H9 (cell line): ENCODE data around the gene NPTX1. TPM values are rescaled to one million over a fixed set of nuclear protein-coding genes. Genes with fewer than 3 reads are reported as not detected.

Experiments
- DNase-seq: peaks from one replicate; pipeline ENCODE4 v3.0.0-alpha.2; 2017
- H2AFZ ChIP-seq: one replicate; pipeline ENCODE4 v1.6.1; 2013; ENCODE audit warnings: mild to moderate bottlenecking, low read length, control low read depth, moderate library complexity
- H2AK5ac ChIP-seq: 2 replicates; pipeline ENCODE4 v1.6.1; 2013; ENCODE audit warnings: low read length, control low read depth, mixed read lengths; ENCODE audit not compliant: insufficient read length
- H2BK120ac ChIP-seq: one replicate; pipeline ENCODE4 v1.6.1; 2013; ENCODE audit warnings: low read depth, mild to moderate bottlenecking, low read length, control low read depth, inconsistent platforms; ENCODE audit not compliant: poor library complexity, severe bottlenecking
- H2BK12ac ChIP-seq: 2 replicates; pipeline ENCODE4 v1.6.1; 2013; ENCODE audit warnings: low read length, control low read depth, mixed read lengths, low read depth; ENCODE audit not compliant: insufficient read length
- H2BK15ac ChIP-seq: 2 replicates; pipeline ENCODE4 v1.6.1; 2013; ENCODE audit warnings: low read depth, low read length, control low read depth
- H2BK20ac ChIP-seq: one replicate; pipeline ENCODE4 v1.6.1; 2013; ENCODE audit warnings: low read depth, mild to moderate bottlenecking, low read length, control low read depth, inconsistent platforms; ENCODE audit not compliant: poor library complexity, severe bottlenecking
- H2BK5ac ChIP-seq: 2 replicates; pipeline ENCODE4 v1.6.1; 2013; ENCODE audit warnings: low read length, control low read depth, mixed read lengths; ENCODE audit not compliant: insufficient read length
- H3K14ac ChIP-seq: 2 replicates; pipeline ENCODE4 v1.6.1; 2013; ENCODE audit warnings: low read length, control low read depth; ENCODE audit not compliant: insufficient read depth
- H3K18ac ChIP-seq: 2 replicates; pipeline ENCODE4 v1.6.1; 2013; ENCODE audit warnings: low read depth, mild to moderate bottlenecking, mixed read lengths, low read length, control low read depth; ENCODE audit not compliant: insufficient read length
- H3K23ac ChIP-seq: 2 replicates; pipeline ENCODE4 v1.6.1; 2013; ENCODE audit warnings: low read length, control low read depth, mixed read lengths, low read depth; ENCODE audit not compliant: insufficient read length
- H3K23me2 ChIP-seq: 2 replicates; pipeline ENCODE4 v1.6.1; 2013; ENCODE audit warnings: low read depth, mild to moderate bottlenecking, mixed read lengths, low read length, control low read depth; ENCODE audit not compliant: insufficient read length, poor library complexity, severe bottlenecking
- H3K27ac ChIP-seq: 2 replicates; pipeline ENCODE4 v1.5.1; 2013; ENCODE audit warnings: low read length, control low read depth, mixed read lengths, low read depth; ENCODE audit not compliant: insufficient read length
- H3K27me3 ChIP-seq: 2 replicates; pipeline ENCODE4 v1.6.1; 2013; ENCODE audit warnings: low read length, control low read depth, inconsistent platforms; ENCODE audit not compliant: insufficient read depth
- H3K4ac ChIP-seq: 2 replicates; pipeline ENCODE4 v1.6.1; 2013; ENCODE audit warnings: low read depth, mild to moderate bottlenecking, control low read depth, inconsistent platforms, low read length, moderate library complexity
- H3K4me1 ChIP-seq: 2 replicates; pipeline ENCODE4 v1.6.1; 2013; ENCODE audit warnings: low read length, control low read depth, inconsistent platforms; ENCODE audit not compliant: insufficient read depth
- H3K4me2 ChIP-seq: 2 replicates; pipeline ENCODE4 v1.6.1; 2013; ENCODE audit warnings: low read length, control low read depth, mixed read lengths; ENCODE audit not compliant: insufficient read length, insufficient read depth
- H3K56ac ChIP-seq: 2 replicates; pipeline ENCODE4 v1.6.1; 2013; ENCODE audit warnings: low read depth, mild to moderate bottlenecking, mixed read lengths, low read length, control low read depth; ENCODE audit not compliant: insufficient read length
- H3K79me1 ChIP-seq: 2 replicates; pipeline ENCODE4 v1.6.1; 2013; ENCODE audit warnings: low read depth, mild to moderate bottlenecking, moderate library complexity, low read length, control low read depth, inconsistent platforms; ENCODE audit not compliant: insufficient read depth, poor library complexity, severe bottlenecking
- H3K79me2 ChIP-seq: 2 replicates; pipeline ENCODE4 v1.6.1; 2013; ENCODE audit warnings: low read length, control low read depth, inconsistent platforms; ENCODE audit not compliant: insufficient read depth
- H3K9ac ChIP-seq: 2 replicates; pipeline ENCODE4 v1.6.1; 2013; ENCODE audit warnings: low read length, control low read depth, mixed read lengths; ENCODE audit not compliant: insufficient read length; ENCODE audit errors: extremely low read depth
- H3K9me3 ChIP-seq: one replicate; pipeline ENCODE4 v1.6.1; 2013; ENCODE audit warnings: low read depth, low read length, inconsistent platforms; ENCODE audit not compliant: control insufficient read depth
- H3T11ph ChIP-seq: one replicate; pipeline ENCODE4 v1.6.1; 2013; ENCODE audit warnings: mild to moderate bottlenecking, low read length, control low read depth, inconsistent platforms
- H4K20me1 ChIP-seq: one replicate; pipeline ENCODE4 v1.6.1; 2013; ENCODE audit not compliant: control insufficient read depth, insufficient read length, insufficient read depth
- H4K5ac ChIP-seq: 2 replicates; pipeline ENCODE4 v1.6.1; 2013; ENCODE audit warnings: low read depth, mild to moderate bottlenecking, mixed read lengths, low read length, control low read depth; ENCODE audit not compliant: insufficient read length
- H4K8ac ChIP-seq: replicated peaks from 2 replicates; pipeline ENCODE4 v1.6.1; 2013; ENCODE audit warnings: low read length, control low read depth, mixed read lengths, low read depth; ENCODE audit not compliant: insufficient read length
- H4K91ac ChIP-seq: 2 replicates; pipeline ENCODE4 v1.6.1; 2013; ENCODE audit warnings: low read depth, mild to moderate bottlenecking, moderate library complexity, mixed read lengths, low read length, control low read depth; ENCODE audit not compliant: insufficient read length
- H3K27ac Mint-ChIP-seq, 3 experiments: 2 replicates in 2 of 3; 3 replicates in 1 of 3; pipeline ENCODE4 v1.8.0; 2020 to 2021; ENCODE audit warnings: mixed read lengths in 3 of 3, mild to moderate bottlenecking in 1 of 3, moderate library complexity in 1 of 3
- H3K27me3 Mint-ChIP-seq: 2 replicates; pipeline ENCODE4 v1.8.0; 2021; ENCODE audit warnings: low read depth, mild to moderate bottlenecking, moderate library complexity, mixed read lengths
- H3K36me3 Mint-ChIP-seq, 3 experiments: 2 replicates in 2 of 3; 3 replicates in 1 of 3; pipeline ENCODE4 v1.8.0; 2020 to 2021; ENCODE audit warnings: low read depth in 3 of 3, mixed read lengths in 3 of 3; ENCODE audit not compliant: insufficient read depth in 1 of 3
- H3K4me1 Mint-ChIP-seq, 2 experiments: 2 replicates each; pipeline ENCODE4 v1.8.0; 2020; ENCODE audit warnings: mixed read lengths in 2 of 2
- H3K4me3 Mint-ChIP-seq, 2 experiments: 2 replicates in 1 of 2; 3 replicates in 1 of 2; pipeline ENCODE4 v1.8.0; 2020 to 2021; ENCODE audit warnings: mild to moderate bottlenecking in 2 of 2, mixed read lengths in 2 of 2, moderate library complexity in 1 of 2
- H3K9me3 Mint-ChIP-seq, 2 experiments: 2 replicates in 1 of 2; 3 replicates in 1 of 2; pipeline ENCODE4 v1.8.0; 2020; ENCODE audit warnings: mild to moderate bottlenecking in 2 of 2, mixed read lengths in 2 of 2, moderate library complexity in 1 of 2
- WGBS: extraction: QIAGEN DNeasy Blood & Tissue Kit; methylation state at CpG from one replicate; pipeline ENCODE4 v1.1.7; 2013; ENCODE audit warnings: missing lambda C conversion rate, low lambda C conversion rate, mixed read lengths; ENCODE audit not compliant: insufficient read length; ENCODE audit errors: extremely low coverage; 5-methylcytosine and 5-hydroxymethylcytosine counted together
- total RNA-seq: library from RNA; stranded (reverse); gene quantifications from 2 replicates; pipeline ENCODE4 v1.2.1, GENCODE V29; 2021
- TF ChIP-seq, protein P1 (sequence below): fragments of 200-600 bp; sonication (generic); conservative IDR thresholded peaks from 3 replicates; pipeline ENCODE4 v1.8.0; 2021; ENCODE audit warnings: antibody characterized with exemption, mild to moderate bottlenecking

Gene NPTX1
- total RNA-seq, 1 experiment from 2014 or later: 20.5 TPM

DNA sequence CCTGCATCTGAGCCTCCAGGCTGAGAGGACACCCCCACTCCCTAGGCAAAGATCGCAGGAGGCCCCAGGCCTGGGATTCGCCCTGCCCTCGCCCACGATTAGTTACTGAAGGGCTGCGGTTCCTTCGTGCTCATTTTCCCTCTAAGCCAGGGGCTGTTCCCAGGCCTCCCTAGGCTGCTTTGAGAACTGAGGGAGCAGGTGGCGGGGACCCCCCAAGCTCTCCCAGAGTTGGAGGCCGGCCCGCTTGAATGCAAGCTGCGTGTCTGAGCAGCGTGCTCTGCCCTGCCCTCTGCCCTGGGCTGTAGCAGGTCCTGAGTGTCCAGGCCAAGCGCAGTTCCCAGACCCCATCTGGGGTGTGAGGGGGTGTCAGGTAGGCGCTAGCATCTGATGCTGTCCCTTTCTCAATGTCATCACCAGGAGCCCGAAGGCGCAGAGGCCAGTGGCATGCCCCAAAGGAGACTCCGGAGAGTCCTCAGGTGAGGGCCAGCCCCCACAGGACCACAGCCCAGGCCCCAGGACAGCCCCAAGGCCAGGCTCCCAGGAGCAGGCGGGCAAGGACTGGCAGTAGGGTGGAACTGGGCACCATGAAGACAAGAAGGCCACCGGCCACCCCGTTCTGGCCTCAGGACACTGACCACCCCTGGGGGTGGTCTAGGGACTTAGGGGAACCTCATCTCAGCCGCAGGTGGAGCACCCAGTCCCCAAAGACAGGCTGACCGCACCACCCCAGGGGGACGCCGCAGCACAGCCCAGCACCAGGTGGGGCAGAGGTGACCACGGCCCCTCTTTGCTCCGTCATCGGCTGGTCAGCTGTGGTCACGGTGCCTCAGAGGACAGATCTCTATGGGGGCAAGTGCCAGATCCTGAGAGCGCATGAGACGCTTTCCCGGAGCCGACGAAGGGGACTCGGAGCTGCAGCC, 46.8 kb downstream of the NPTX1 start:
- Histone ChIP-seq H3K9ac (no peak overlapping the region), H3K23ac (no peak overlapping the region), H4K91ac (no peak overlapping the region), H2BK20ac (no peak overlapping the region), H2BK5ac (no peak overlapping the region), H3T11ph (no peak overlapping the region), H3K79me1 (no peaks in the 10 kb centered on the region), H4K20me1 (no peaks in the 10 kb centered on the region), H2BK120ac (no peak overlapping the region), H3K27ac (no peak overlapping the region), H3K27me3 (no peaks in the 10 kb centered on the region), H3K23me2 (no peaks in the 10 kb centered on the region), H3K4me1 (no peaks in the 10 kb centered on the region), H4K8ac (no peak overlapping the region), H2AFZ (no peak overlapping the region), H4K5ac (no peak overlapping the region), H3K4ac (no peak overlapping the region), H2AK5ac (no peak overlapping the region), H2BK15ac (no peak overlapping the region), H3K18ac (no peak overlapping the region), H3K9me3 (no peaks in the 10 kb centered on the region), H2BK12ac (no peak overlapping the region), H3K14ac (no peak overlapping the region), H3K4me2 (no peak overlapping the region), H3K56ac (no peak overlapping the region), H3K79me2 (no peaks in the 10 kb centered on the region)
- TF ChIP-seq, protein P1, sequence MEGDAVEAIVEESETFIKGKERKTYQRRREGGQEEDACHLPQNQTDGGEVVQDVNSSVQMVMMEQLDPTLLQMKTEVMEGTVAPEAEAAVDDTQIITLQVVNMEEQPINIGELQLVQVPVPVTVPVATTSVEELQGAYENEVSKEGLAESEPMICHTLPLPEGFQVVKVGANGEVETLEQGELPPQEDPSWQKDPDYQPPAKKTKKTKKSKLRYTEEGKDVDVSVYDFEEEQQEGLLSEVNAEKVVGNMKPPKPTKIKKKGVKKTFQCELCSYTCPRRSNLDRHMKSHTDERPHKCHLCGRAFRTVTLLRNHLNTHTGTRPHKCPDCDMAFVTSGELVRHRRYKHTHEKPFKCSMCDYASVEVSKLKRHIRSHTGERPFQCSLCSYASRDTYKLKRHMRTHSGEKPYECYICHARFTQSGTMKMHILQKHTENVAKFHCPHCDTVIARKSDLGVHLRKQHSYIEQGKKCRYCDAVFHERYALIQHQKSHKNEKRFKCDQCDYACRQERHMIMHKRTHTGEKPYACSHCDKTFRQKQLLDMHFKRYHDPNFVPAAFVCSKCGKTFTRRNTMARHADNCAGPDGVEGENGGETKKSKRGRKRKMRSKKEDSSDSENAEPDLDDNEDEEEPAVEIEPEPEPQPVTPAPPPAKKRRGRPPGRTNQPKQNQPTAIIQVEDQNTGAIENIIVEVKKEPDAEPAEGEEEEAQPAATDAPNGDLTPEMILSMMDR: no peak
- Mint-ChIP-seq H3K27me3 (peaks cover 7% of the 10 kb centered on the region), H3K4me1 (peaks cover 4 to 10% of the 10 kb centered on the region in 2 experiments), H3K27ac (no peak overlapping the region), H3K9me3 (no peaks in the 10 kb centered on the region), H3K4me3 (no peak overlapping the region), H3K36me3 (no peaks in the 10 kb centered on the region)
- no CpG with 5 or more reads among the region's 33 CpGs for WGBS
- no peak for DNase-seq
